B cell (primary cell): Measurements from ENCODE around the gene SIL1. TPM values are rescaled to one million over a fixed set of nuclear protein-coding genes. Genes with fewer than 3 reads are reported as not detected.

Experiments used
- ATAC-seq: fragments of 200-7000 bp; cut with Tn5 transposase; one replicate; pipeline ENCODE4 v1.10.0; 2021; ENCODE audit warnings: low read depth, mild to moderate bottlenecking, moderate number of reproducible peaks, moderate library complexity
- CTCF ChIA-PET: fragments of 350-600 bp; sonication (Branson Sonifier 250); formaldehyde crosslinking; loops from one replicate; lab custom pipeline; 2021; ENCODE audit warnings: antibody characterized with exemption, inconsistent platforms; lab: Charles Lee
- POLR2A ChIA-PET: fragments of 350-600 bp; sonication (Branson Sonifier 250); formaldehyde crosslinking; loops from one replicate; lab custom pipeline; 2021; ENCODE audit warnings: antibody characterized with exemption; lab: Charles Lee
- DNase-seq: peaks from one replicate; pipeline ENCODE4 v3.0.0; 2013
- H2AFZ ChIP-seq: 2 replicates; pipeline ENCODE4 v1.6.1; 2012; ENCODE audit warnings: mild to moderate bottlenecking, low read depth, low read length; ENCODE audit not compliant: insufficient read depth, poor library complexity, severe bottlenecking
- H3K27ac ChIP-seq, 2 donors: 1 replicate in 1 of 2; 2 replicates in 1 of 2; pipeline ENCODE4 v1.5.1; 2012 to 2013; ENCODE audit warnings: low read length in 2 of 2, mild to moderate bottlenecking in 2 of 2, moderate library complexity in 1 of 2
- H3K27me3 ChIP-seq, 4 experiments: fragments of 200-600 bp in 1 of 4; sonication (generic) in 1 of 4; replicated peaks in 1 of 4; 1 replicate in 2 of 4; 2 replicates in 2 of 4; pipeline versions ENCODE4 v1.6.1 to v1.7.0; 2013 to 2016; ENCODE audit warnings: low read length in 3 of 4, mild to moderate bottlenecking in 2 of 4, mixed read lengths in 1 of 4, moderate library complexity in 1 of 4; ENCODE audit not compliant: insufficient read depth in 4 of 4, control insufficient read depth in 3 of 4; ENCODE audit errors: control extremely low read depth in 1 of 4
- H3K36me3 ChIP-seq, 2 experiments: replicated peaks in 1 of 2; 1 replicate in 1 of 2; 2 replicates in 1 of 2; pipeline versions ENCODE4 v1.6.1 to v1.7.1; 2013; ENCODE audit warnings: low read length in 1 of 2; ENCODE audit not compliant: insufficient read depth in 2 of 2, control insufficient read depth in 1 of 2; ENCODE audit errors: control extremely low read depth in 1 of 2, extremely low read depth in 1 of 2
- H3K4me1 ChIP-seq, 2 donors: fragments of 200-600 bp in 1 of 2; sonication (generic) in 1 of 2; 1 replicate in 1 of 2; 2 replicates in 1 of 2; pipeline versions ENCODE4 v1.5.1 to v1.6.1; 2013 to 2017; ENCODE audit warnings: low read length in 2 of 2; ENCODE audit not compliant: control insufficient read depth in 2 of 2, insufficient read depth in 2 of 2
- H3K4me2 ChIP-seq: replicated peaks from 2 replicates; pipeline ENCODE3; 2012; ENCODE audit warnings: mild to moderate bottlenecking, low read depth, low read length; ENCODE audit not compliant: poor library complexity, severe bottlenecking
- H3K4me3 ChIP-seq, 5 experiments: fragments of 200-600 bp in 1 of 5; sonication (generic) in 1 of 5; 1 replicate in 3 of 5; 2 replicates in 2 of 5; pipeline versions ENCODE4 v1.5.1 to v1.7.0; 2011 to 2016; ENCODE audit warnings: low read length in 4 of 5, mild to moderate bottlenecking in 4 of 5, low read depth in 2 of 5, control low read depth in 1 of 5, moderate library complexity in 1 of 5; ENCODE audit not compliant: insufficient read depth in 1 of 5; ENCODE audit errors: control extremely low read depth in 1 of 5, extremely low read depth in 1 of 5
- H3K79me2 ChIP-seq: fragments of 200-600 bp; sonication (generic); one replicate; pipeline ENCODE4 v1.6.0; 2016; ENCODE audit warnings: low read length; ENCODE audit not compliant: control insufficient read depth, insufficient read depth
- H3K9ac ChIP-seq: fragments of 200-600 bp; sonication (generic); 2 replicates; pipeline ENCODE4 v1.6.1; 2017; ENCODE audit warnings: mild to moderate bottlenecking, low read length, moderate library complexity
- H3K9me3 ChIP-seq, 3 donors: one replicate each; pipeline versions ENCODE4 v1.6.1 to v1.7.1; 2013; ENCODE audit warnings: low read length in 2 of 3; ENCODE audit not compliant: control insufficient read depth in 2 of 3, insufficient read depth in 1 of 3; ENCODE audit errors: control extremely low read depth in 1 of 3
- H4K20me1 ChIP-seq: 2 replicates; pipeline ENCODE4 v1.6.0; 2012; ENCODE audit warnings: mild to moderate bottlenecking, low read length; ENCODE audit not compliant: insufficient read depth, control insufficient read depth, poor library complexity, severe bottlenecking
- H3K27ac Mint-ChIP-seq: one replicate; pipeline ENCODE4 v1.8.0; 2021; ENCODE audit warnings: mixed read lengths
- H3K27me3 Mint-ChIP-seq: one replicate; pipeline ENCODE4 v1.8.0; 2021; ENCODE audit warnings: mixed read lengths
- H3K4me1 Mint-ChIP-seq: one replicate; pipeline ENCODE4 v1.8.0; 2021; ENCODE audit warnings: mixed read lengths
- H3K4me3 Mint-ChIP-seq: one replicate; pipeline ENCODE4 v1.8.0; 2021; ENCODE audit warnings: mixed read lengths
- H3K9me3 Mint-ChIP-seq: one replicate; pipeline ENCODE4 v1.8.0; 2022; ENCODE audit warnings: mixed read lengths; ENCODE audit not compliant: insufficient read depth
- CTCF ChIP-seq: fragments of 200-600 bp; IDR thresholded peaks from one replicate; pipeline ENCODE4 v1.8.0; 2022; ENCODE audit warnings: antibody characterized with exemption, mild to moderate bottlenecking
- EZH2 ChIP-seq: IDR thresholded peaks from 2 replicates; pipeline ENCODE4 v1.6.1; 2012; ENCODE audit warnings: borderline replicate concordance, low read depth, mild to moderate bottlenecking, moderate library complexity, low read length; ENCODE audit not compliant: insufficient read depth, poor library complexity, severe bottlenecking
- WGBS: methylation state at CpG from one replicate; pipeline ENCODE4 v1.1.5; 2013; ENCODE audit warnings: missing lambda C conversion rate; ENCODE audit not compliant: insufficient coverage; 5-methylcytosine and 5-hydroxymethylcytosine counted together
- intact Hi-C: fragments of 100-400 bp; cut with micrococcal nuclease; formaldehyde crosslinking; loops from one replicate; pipeline ENCODE4 v1.10.0; 2022
- polyA plus RNA-seq: library from polyadenylated mRNA; depleted of rRNA; stranded (reverse); fragments of >200 nt; gene quantifications from 2 replicates; pipeline ENCODE4 v1.2.3, GENCODE V29; 2012
- total RNA-seq, 2 donors: library from RNA; stranded (reverse); fragments of 120-200 nt in 1 of 2; gene quantifications; 1 replicate in 1 of 2; 2 replicates in 1 of 2; pipeline versions ENCODE4 v1.2.3 to v1.2.4, GENCODE V29; 2013 to 2022

Gene SIL1
- total and polyA plus RNA-seq, 2 donors (not counting 1 experiment from before 2014, with no cell fraction given), result 16.9 to 19.8 TPM

GRCh38 chr5:138934971-138935370 is 263.2 kb downstream of the SIL1 start:
- ATAC-seq (no peak), DNase-seq (no peak)
- peaks cover 1 to 30% of the 10 kb centered on the region in 2 experiments for H3K36me3 ChIP-seq
- H3K4me3 Mint-ChIP-seq, result no peak overlapping the region
- H3K27ac ChIP-seq, result no peak overlapping the region
- H3K9me3 ChIP-seq, result no peaks in the 10 kb centered on the region
- no peaks in the 10 kb centered on the region for H3K27me3 Mint-ChIP-seq
- H4K20me1 ChIP-seq, result no peaks in the 10 kb centered on the region
- no peaks in the 10 kb centered on the region for H3K9me3 Mint-ChIP-seq
- CTCF ChIA-PET, result no interaction called here
- H3K4me2 ChIP-seq, result no peak overlapping the region
- no peaks in the 10 kb centered on the region for H3K4me1 ChIP-seq
- POLR2A ChIA-PET, result no interaction called here
- 93% methylated on average over 9 of the region's 12 CpGs for WGBS
- no peak overlapping the region for H3K4me3 ChIP-seq
- intact Hi-C loops, result no loop called here
- no peak overlapping the region for H3K27ac Mint-ChIP-seq
- H3K79me2 ChIP-seq, result no peaks in the 10 kb centered on the region
- H3K9ac ChIP-seq, result no peak overlapping the region
- no peak for TF ChIP-seq EZH2
- no peak for TF ChIP-seq CTCF
- no peaks in the 10 kb centered on the region for H3K27me3 ChIP-seq
- no peak overlapping the region for H2AFZ ChIP-seq
- H3K4me1 Mint-ChIP-seq, result no peaks in the 10 kb centered on the region

GRCh38 chr5:138933522-138934290 is 264.5 kb downstream of the SIL1 start:
- WGBS, result 96% methylated on average over 13 of the region's 18 CpGs
- no peaks in the 10 kb centered on the region for H3K9me3 ChIP-seq
- no peaks in the 10 kb centered on the region for H4K20me1 ChIP-seq
- no peaks in the 10 kb centered on the region for H3K4me1 Mint-ChIP-seq
- no peaks in the 10 kb centered on the region for H3K79me2 ChIP-seq
- intact Hi-C loops, result no loop called here
- H2AFZ ChIP-seq, result no peak overlapping the region
- POLR2A ChIA-PET, result no interaction called here
- no peak for ATAC-seq
- no peak for TF ChIP-seq EZH2
- no peak for TF ChIP-seq CTCF
- no peaks in the 10 kb centered on the region for H3K27me3 Mint-ChIP-seq
- CTCF ChIA-PET, result no interaction called here
- peaks cover 1 to 37% of the 10 kb centered on the region in 2 experiments for H3K36me3 ChIP-seq
- no peak for DNase-seq
- H3K9me3 Mint-ChIP-seq, result no peaks in the 10 kb centered on the region
- no peak overlapping the region for H3K27ac ChIP-seq
- no peak overlapping the region for H3K27ac Mint-ChIP-seq
- H3K27me3 ChIP-seq, result no peaks in the 10 kb centered on the region
- no peak overlapping the region for H3K4me2 ChIP-seq
- H3K9ac ChIP-seq, result no peak overlapping the region
- no peak overlapping the region for H3K4me3 Mint-ChIP-seq
- H3K4me3 ChIP-seq, result no peak overlapping the region
- H3K4me1 ChIP-seq, result no peaks in the 10 kb centered on the region
